GM12874 (cell line): ENCODE results near the gene FAM217A.

Experiments used
- CTCF ChIP-seq: IDR thresholded peaks from 2 replicates; pipeline ENCODE4 v1.5.1; 2011; ENCODE audit warnings: low read depth, mild to moderate bottlenecking, control low read depth, low read length, moderate library complexity; ENCODE audit not compliant: insufficient read depth

Gene FAM217A

GRCh38 chr6:4078691-4079471 is at the start of gene FAM217A:
TSS of gene FAM217A (minus strand) at chr6:4079137. CDS start at chr6:4077414, 1,723 bp downstream.
- TF ChIP-seq CTCF = no peak

GRCh38 chr6:4128072-4128471 is 49.1 kb upstream of the FAM217A start:
- no peak for TF ChIP-seq CTCF

GRCh38 chr6:4125933-4126864 is 47.3 kb upstream of the FAM217A start:
- TF ChIP-seq CTCF = no peak

- no peak for TF ChIP-seq CTCF
Observed at GRCh38 chr6:4125500-4125899, 46.6 kb upstream of the FAM217A start.

GRCh38 chr6:4124351-4124750 is 45.4 kb upstream of the FAM217A start:
- TF ChIP-seq CTCF = no peak

GRCh38 chr6:4115741-4116140 is 36.8 kb upstream of the FAM217A start:
- no peak for TF ChIP-seq CTCF

- TF ChIP-seq CTCF = no peak
Observed at GRCh38 chr6:4114123-4114522, 35.2 kb upstream of the FAM217A start.
